Ishikawa (cell line): Measurements from ENCODE around the gene ZNF532.

Experiments
- CEBPB ChIP-seq: IDR thresholded peaks from 2 replicates; pipeline ENCODE4 v1.6.1; 2012
- RAD21 ChIP-seq: IDR thresholded peaks from 2 replicates; pipeline ENCODE4 v1.6.1; 2012; ENCODE audit warnings: low read depth
- REST ChIP-seq: IDR thresholded peaks from 2 replicates; pipeline ENCODE4 v1.6.1; 2012; ENCODE audit warnings: low read depth, mild to moderate bottlenecking
- USF1 ChIP-seq: IDR thresholded peaks from 2 replicates; pipeline ENCODE4 v1.6.1; 2012
- YY1 ChIP-seq: IDR thresholded peaks from 2 replicates; pipeline ENCODE4 v1.6.1; 2012; ENCODE audit warnings: low read depth

GRCh38 chr18:58819051-58819450 is 45.6 kb upstream of the ZNF532 start:
- no peak for TF ChIP-seq CEBPB
- no peak for TF ChIP-seq RAD21
- no peak for TF ChIP-seq REST
- no peak for TF ChIP-seq YY1
- no peak for TF ChIP-seq USF1
